HepG2 (cell line): ENCODE data around the gene ENC1. TPM values are rescaled to one million over a fixed set of nuclear protein-coding genes. Genes with fewer than 3 reads are reported as not detected.

ENCODE experiments used
- ATAC-seq: fragments of 200-7000 bp; cut with Tn5 transposase; 3 replicates; pipeline ENCODE4 v1.9.1; 2020; ENCODE audit warnings: mild to moderate bottlenecking, moderate library complexity
- BruUV-seq: library from RNA; stranded (reverse); fragments of 400-500 nt; replicated peaks from 2 replicates; lab custom pipeline; 2021; lab: Mats Ljungman, UMichigan
- CTCF ChIA-PET: fragments of 300-600 bp; formaldehyde crosslinking; extraction: SDS; loops from one replicate; lab custom pipeline; 2021; ENCODE audit warnings: low total read pairs, inconsistent platforms, low intra/inter-chr PET ratio; lab: Yijun Ruan, JAX
- POLR2A ChIA-PET: fragments of 350-600 bp; sonication (Branson Sonifier 250); formaldehyde crosslinking; loops from one replicate; lab custom pipeline; 2020; ENCODE audit warnings: antibody characterized with exemption, inconsistent platforms; lab: Yijun Ruan, JAX
- DNase-seq: peaks from one replicate; pipeline ENCODE4 v3.0.0-alpha.2; 2015; ENCODE audit warnings: low spot score
- FAIRE-seq: peaks from 3 replicates; lab custom pipeline; 2011; peaks lifted over from hg19 to GRCh38; lab: Jason Lieb, UNC
- H2AFZ ChIP-seq: one replicate; pipeline ENCODE4 v1.6.1; 2011; ENCODE audit warnings: low read length, inconsistent platforms
- H3K27ac ChIP-seq: fragments of 300-600 bp; 3 replicates; pipeline ENCODE4 v1.8.0; 2011; ENCODE audit warnings: mixed run types, mild to moderate bottlenecking, mixed read lengths, low read length, inconsistent platforms; ENCODE audit not compliant: insufficient read depth; ENCODE audit errors: extremely low read length
- H3K27me3 ChIP-seq, 2 experiments: fragments of 200-600 bp in 1 of 2; 2 replicates in 1 of 2; 3 replicates in 1 of 2; pipeline versions ENCODE4 v1.6.0 to v1.8.0; 2011; ENCODE audit warnings: low read length in 2 of 2, mild to moderate bottlenecking in 2 of 2, moderate library complexity in 2 of 2, inconsistent platforms in 1 of 2; ENCODE audit not compliant: insufficient read depth in 2 of 2, control insufficient read depth in 1 of 2
- H3K36me3 ChIP-seq, 2 experiments: fragments of 200-600 bp in 1 of 2; replicated peaks in 1 of 2; 2 replicates in 1 of 2; 3 replicates in 1 of 2; pipeline versions ENCODE4 v1.5.1 to v1.8.0; 2011; ENCODE audit warnings: low read length in 2 of 2, inconsistent platforms in 1 of 2; ENCODE audit not compliant: insufficient read depth in 2 of 2, control insufficient read depth in 1 of 2
- H3K4me1 ChIP-seq: 2 replicates; pipeline ENCODE4 v1.5.1; 2012; ENCODE audit warnings: low read length, inconsistent platforms; ENCODE audit not compliant: insufficient read depth
- H3K4me2 ChIP-seq: 2 replicates; pipeline ENCODE4 v1.6.0; 2011; ENCODE audit warnings: low read depth, low read length, inconsistent platforms
- H3K4me3 ChIP-seq, 3 experiments: fragments of 200-600 bp in 1 of 3; sonication (generic), shearing (Covaris generic) in 1 of 3; replicated peaks in 1 of 3; 2 replicates each; pipeline ENCODE4 v1.5.1; 2011 to 2016; ENCODE audit warnings: low read length in 3 of 3, inconsistent platforms in 2 of 3, low read depth in 2 of 3, mild to moderate bottlenecking in 2 of 3, control low read depth in 1 of 3, mixed read lengths in 1 of 3; ENCODE audit not compliant: insufficient read depth in 1 of 3
- H3K79me2 ChIP-seq: one replicate; pipeline ENCODE4 v1.6.1; 2011; ENCODE audit warnings: low read length, inconsistent platforms; ENCODE audit not compliant: insufficient read depth
- H3K9ac ChIP-seq: 2 replicates; pipeline ENCODE4 v1.6.0; 2011; ENCODE audit warnings: mild to moderate bottlenecking, low read depth, low read length, inconsistent platforms; ENCODE audit not compliant: insufficient read depth
- H3K9me3 ChIP-seq: 2 replicates; pipeline ENCODE4 v1.5.1; 2012; ENCODE audit warnings: mild to moderate bottlenecking, low read length
- H4K20me1 ChIP-seq: 2 replicates; pipeline ENCODE4 v1.6.0; 2011; ENCODE audit warnings: inconsistent platforms, mild to moderate bottlenecking, low read length, moderate library complexity; ENCODE audit not compliant: insufficient read depth
- FOXO1 ChIP-seq: sonication (generic); formaldehyde crosslinking; IDR thresholded peaks from 2 replicates; pipeline ENCODE4 v1.4.0; 2020; ENCODE audit warnings: missing genetic modification reagents
- HNRNPH1 ChIP-seq: fragments of 200-400 bp; formaldehyde crosslinking; optimal IDR thresholded peaks from 2 replicates; pipeline ENCODE3; 2017; ENCODE audit warnings: mild to moderate bottlenecking, low read depth, low read length
- HNRNPUL1 ChIP-seq: fragments of 200-400 bp; formaldehyde crosslinking; IDR thresholded peaks from 2 replicates; pipeline ENCODE4 v1.6.1; 2017; ENCODE audit warnings: low read depth, mild to moderate bottlenecking, low read length, moderate library complexity
- HOMEZ ChIP-seq: IDR thresholded peaks from 2 replicates; pipeline ENCODE4 v1.6.1; 2016; ENCODE audit warnings: low read depth
- MEIS1 ChIP-seq: sonication (generic); formaldehyde crosslinking; IDR thresholded peaks from 2 replicates; pipeline ENCODE4 v1.9.0; 2021; ENCODE audit warnings: mild to moderate bottlenecking, missing genetic modification reagents, moderate library complexity, borderline replicate concordance
- MIER2 ChIP-seq: IDR thresholded peaks from 2 replicates; pipeline ENCODE4 v1.6.1; 2016; ENCODE audit warnings: missing biosample characterization, missing genetic modification reagents
- MIER3 ChIP-seq: IDR thresholded peaks from 2 replicates; pipeline ENCODE4 v1.6.1; 2016; ENCODE audit warnings: missing compliant biosample characterization, borderline replicate concordance
- POLR2AphosphoS5 ChIP-seq: IDR thresholded peaks from 2 replicates; pipeline ENCODE4 v1.6.1; 2012; ENCODE audit warnings: low read depth, low read length
- SCMH1 ChIP-seq: sonication (generic); formaldehyde crosslinking; IDR thresholded peaks from 2 replicates; pipeline ENCODE4 v1.9.0; 2021; ENCODE audit warnings: missing genetic modification reagents, mild to moderate bottlenecking, borderline replicate concordance
- SOX6 ChIP-seq, 2 experiments: fragments of 450-650 bp in 1 of 2; sonication (generic) in 1 of 2; formaldehyde crosslinking in 1 of 2; IDR thresholded peaks; 2 replicates each; pipeline versions ENCODE4 v1.4.0 to v1.6.1; 2017 to 2020; ENCODE audit warnings: antibody characterized with exemption in 1 of 2, mild to moderate bottlenecking in 1 of 2, missing genetic modification reagents in 1 of 2
- TEAD3 ChIP-seq: optimal IDR thresholded peaks from 2 replicates; pipeline ENCODE3; 2016; ENCODE audit warnings: borderline replicate concordance
- ZBTB21 ChIP-seq: sonication (generic); formaldehyde crosslinking; IDR thresholded peaks from 2 replicates; pipeline ENCODE4 v1.4.0; 2020; ENCODE audit warnings: missing genetic modification reagents
- ZC3H13 ChIP-seq: sonication (generic); formaldehyde crosslinking; IDR thresholded peaks from 2 replicates; pipeline ENCODE4 v1.8.1; 2023; ENCODE audit warnings: mild to moderate bottlenecking, missing genetic modification reagents, moderate library complexity
- ZNF343 ChIP-seq: sonication (generic); formaldehyde crosslinking; IDR thresholded peaks from 2 replicates; pipeline ENCODE4 v1.4.0; 2020; ENCODE audit warnings: mild to moderate bottlenecking, missing genetic modification reagents
- ZNF382 ChIP-seq: sonication (generic); formaldehyde crosslinking; IDR thresholded peaks from 2 replicates; pipeline ENCODE4 v1.5.0; 2020; ENCODE audit warnings: missing genetic modification reagents, mild to moderate bottlenecking, borderline replicate concordance
- ZNF761 ChIP-seq: sonication (generic); formaldehyde crosslinking; conservative IDR thresholded peaks from 2 replicates; pipeline ENCODE4 v1.4.0; 2020; ENCODE audit warnings: mild to moderate bottlenecking, missing genetic modification reagents
- ZSCAN25 ChIP-seq: sonication (generic); formaldehyde crosslinking; IDR thresholded peaks from 2 replicates; pipeline ENCODE4 v1.8.0; 2022; ENCODE audit warnings: mild to moderate bottlenecking, missing genetic modification reagents
- ZSCAN29 ChIP-seq: sonication (generic); formaldehyde crosslinking; conservative IDR thresholded peaks from 2 replicates; pipeline ENCODE4 v1.4.0; 2020; ENCODE audit warnings: mild to moderate bottlenecking, missing genetic modification reagents
- WGBS: methylation state at CpG from one replicate; pipeline ENCODE4 v1.1.6; 2017; ENCODE audit warnings: low lambda C conversion rate; 5-methylcytosine and 5-hydroxymethylcytosine counted together
- in situ Hi-C: cut with HindIII; loops from 2 replicates; pipeline ENCODE4 v1.10.0; 2017; ENCODE audit warnings: low pct_unique_long_range_greater_than_20kb; ENCODE audit not compliant: extremely low pct_ligation_motif_present
- intact Hi-C: fragments of 100-400 bp; cut with micrococcal nuclease; formaldehyde crosslinking; loops from one replicate; pipeline ENCODE4 v1.10.0; 2022; ENCODE audit not compliant: unreplicated experiment
- polyA plus RNA-seq, 8 experiments: library from polyadenylated mRNA; depleted of rRNA in 3 of 8; stranded (reverse) in 7 of 8; unstranded in 1 of 8; fragments of >200 nt; fragmentation: Illumina TruSeq in 4 of 8; extraction: Trizol in 4 of 8; gene quantifications; 2 replicates each; pipeline versions ENCODE4 v1.2.1 to v1.2.3, GENCODE V29; 2011 to 2016; ENCODE audit warnings: low read depth in 4 of 8, missing spikeins in 1 of 8, mixed read lengths in 1 of 8; ENCODE audit not compliant: insufficient read depth in 1 of 8
- total RNA-seq, 5 experiments: library from RNA; depleted of rRNA; stranded (reverse); fragments of >200 nt; fragmentation: Illumina TruSeq; extraction: Trizol; gene quantifications; 2 replicates each; pipeline ENCODE4 v1.2.3, GENCODE V29; 2016; ENCODE audit warnings: low read depth in 1 of 5
- TF ChIP-seq, protein P1 (sequence below): sonication (generic); formaldehyde crosslinking; IDR thresholded peaks from 2 replicates; pipeline ENCODE4 v1.4.0; 2020; ENCODE audit warnings: low read depth, mild to moderate bottlenecking, missing genetic modification reagents

Gene ENC1
- total and polyA plus RNA-seq, 2 of the 13 experiments (the other 11 are each of a cell fraction or from before 2014, with no cell fraction given) = 63.8 to 64.4 TPM

GRCh38 chr5:74626386-74627222 lies 13.9 kb downstream of the ENC1 start:
- no peak overlapping the region for H3K27ac ChIP-seq
- peaks cover 22% of the 10 kb centered on the region for H4K20me1 ChIP-seq
- ATAC-seq (peak; percentile 58), DNase-seq (no peak), FAIRE-seq (no peak)
- no peak overlapping the region for H2AFZ ChIP-seq
- BruUV-seq = no TSS peak
- ChIA-PET CTCF (no interaction called here), POLR2A (interaction anchor here (6.6 kb wide), 1 partner anchor 14 kb away, joined by 51 read pairs; the partner anchor contains the start of gene ENC1)
- H3K4me2 ChIP-seq = no peak overlapping the region
- peaks cover 5 to 27% of the 10 kb centered on the region in 2 experiments for H3K36me3 ChIP-seq
- H3K9me3 ChIP-seq = peaks cover 4% of the 10 kb centered on the region; the same call in 1 of the 2 replicates
- intact Hi-C loops (loop anchor here (5.0 kb wide), 1 partner anchor 39 kb away; no protein-coding TSS in a partner anchor), in situ Hi-C loops (no loop called here)
- H3K79me2 ChIP-seq = peaks cover 16% of the 10 kb centered on the region
- H3K27me3 ChIP-seq = no peaks in the 10 kb centered on the region
- H3K4me3 ChIP-seq = no peak overlapping the region
- H3K4me1 ChIP-seq = peaks cover 61% of the 10 kb centered on the region
- H3K9ac ChIP-seq = no peak overlapping the region
- 80% methylated on average over 7 of the region's 7 CpGs for WGBS
- TF ChIP-seq ZC3H13 (CRISPR knock-in tag) (peak; percentile 88), ZNF343 (CRISPR knock-in tag) (peak; percentile 39; the same call in 1 of the 2 replicates), ZNF382 (CRISPR knock-in tag) (no peak), HNRNPH1 (no peak), POLR2AphosphoS5 (peak; percentile 74), HNRNPUL1 (no peak), ZSCAN29 (no peak), ZSCAN25 (no peak), FOXO1 (CRISPR knock-in tag) (no peak), HOMEZ (no peak), TEAD3 (CRISPR knock-in tag) (no peak), MIER3 (CRISPR knock-in tag) (no peak), ZBTB21 (CRISPR knock-in tag) (no peak), MIER2 (peak; percentile 11; the same call in 1 of the 2 replicates), MEIS1 (CRISPR knock-in tag) (0 out of 2 replicates have a peak, but pooled peaks have one; percentile 36), ZNF761 (0 out of 2 replicates have a peak, but pooled peaks have one; percentile 22), SCMH1 (CRISPR knock-in tag) (no peak), SOX6 (IDR thresholded peaks at IDR 0.05) (no peak), SOX6 (CRISPR knock-in tag; IDR thresholded peaks at IDR 0.05) (peak; percentile 18; the same call in 1 of the 2 replicates)
- TF ChIP-seq, protein P1, sequence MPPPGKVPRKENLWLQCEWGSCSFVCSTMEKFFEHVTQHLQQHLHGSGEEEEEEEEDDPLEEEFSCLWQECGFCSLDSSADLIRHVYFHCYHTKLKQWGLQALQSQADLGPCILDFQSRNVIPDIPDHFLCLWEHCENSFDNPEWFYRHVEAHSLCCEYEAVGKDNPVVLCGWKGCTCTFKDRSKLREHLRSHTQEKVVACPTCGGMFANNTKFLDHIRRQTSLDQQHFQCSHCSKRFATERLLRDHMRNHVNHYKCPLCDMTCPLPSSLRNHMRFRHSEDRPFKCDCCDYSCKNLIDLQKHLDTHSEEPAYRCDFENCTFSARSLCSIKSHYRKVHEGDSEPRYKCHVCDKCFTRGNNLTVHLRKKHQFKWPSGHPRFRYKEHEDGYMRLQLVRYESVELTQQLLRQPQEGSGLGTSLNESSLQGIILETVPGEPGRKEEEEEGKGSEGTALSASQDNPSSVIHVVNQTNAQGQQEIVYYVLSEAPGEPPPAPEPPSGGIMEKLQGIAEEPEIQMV (CRISPR knock-in tag) = no peak
